SJSA1 (cell line): Measurements from ENCODE around the gene EFHD1. TPM values are rescaled to one million over a fixed set of nuclear protein-coding genes. Genes with fewer than 3 reads are reported as not detected.

Experiments used
- DNase-seq, 2 experiments: peaks; one replicate each; pipeline ENCODE4 v3.0.0-alpha.2; 2015 to 2020; ENCODE audit warnings: low spot score in 2 of 2, low read depth in 1 of 2
- H3K27ac ChIP-seq: fragments of 250-450 bp; sonication (Bioruptor Pico); 2 replicates; pipeline ENCODE4 v1.5.1; 2020; ENCODE audit warnings: mild to moderate bottlenecking, moderate library complexity
- H3K27me3 ChIP-seq: fragments of 250-450 bp; sonication (Bioruptor Pico); replicated peaks from 2 replicates; pipeline ENCODE4 v1.5.1; 2020; ENCODE audit warnings: mild to moderate bottlenecking, moderate library complexity
- H3K36me3 ChIP-seq: fragments of 250-450 bp; sonication (Bioruptor Pico); 2 replicates; pipeline ENCODE4 v1.5.1; 2020; ENCODE audit warnings: mild to moderate bottlenecking
- H3K4me1 ChIP-seq: fragments of 250-450 bp; sonication (Bioruptor Pico); replicated peaks from 2 replicates; pipeline ENCODE4 v1.6.1; 2021; ENCODE audit warnings: mild to moderate bottlenecking
- H3K4me3 ChIP-seq: fragments of 250-450 bp; sonication (Bioruptor Pico); 2 replicates; pipeline ENCODE4 v1.5.1; 2020; ENCODE audit warnings: mild to moderate bottlenecking
- H3K9me3 ChIP-seq: fragments of 250-450 bp; sonication (Bioruptor Pico); replicated peaks from 2 replicates; pipeline ENCODE4 v1.5.1; 2020; ENCODE audit warnings: mild to moderate bottlenecking
- total RNA-seq: library from RNA; depleted of rRNA; stranded (reverse); fragments of >200 nt; shearing (Covaris generic); gene quantifications from 2 replicates; pipeline ENCODE4 v1.2.3, GENCODE V29; 2014

The EFHD1 gene
- total RNA-seq, 1 experiment from 2014 or later = 0.66 TPM

- DNase-seq = no peak
- Histone ChIP-seq H3K36me3 (no peaks in the 10 kb centered on the region), H3K27ac (no peak overlapping the region)
Observed at GRCh38 chr2:232604535-232604934, 28.9 kb upstream of the EFHD1 start.

GRCh38 chr2:232607011-232607410 lies 26.4 kb upstream of the EFHD1 start:
- Histone ChIP-seq H3K36me3 (no peaks in the 10 kb centered on the region), H3K4me3 (no peak overlapping the region), H3K4me1 (peaks cover 14% of the 10 kb centered on the region), H3K27ac (no peak overlapping the region), H3K9me3 (no peaks in the 10 kb centered on the region), H3K27me3 (no peaks in the 10 kb centered on the region)
- no peak for DNase-seq

More at GRCh38 chr2:232604535-232604934, 28.9 kb upstream of the EFHD1 start:
- Histone ChIP-seq H3K9me3 (no peaks in the 10 kb centered on the region), H3K4me3 (no peak overlapping the region), H3K27me3 (no peaks in the 10 kb centered on the region), H3K4me1 (peaks cover 3% of the 10 kb centered on the region)

DNA sequence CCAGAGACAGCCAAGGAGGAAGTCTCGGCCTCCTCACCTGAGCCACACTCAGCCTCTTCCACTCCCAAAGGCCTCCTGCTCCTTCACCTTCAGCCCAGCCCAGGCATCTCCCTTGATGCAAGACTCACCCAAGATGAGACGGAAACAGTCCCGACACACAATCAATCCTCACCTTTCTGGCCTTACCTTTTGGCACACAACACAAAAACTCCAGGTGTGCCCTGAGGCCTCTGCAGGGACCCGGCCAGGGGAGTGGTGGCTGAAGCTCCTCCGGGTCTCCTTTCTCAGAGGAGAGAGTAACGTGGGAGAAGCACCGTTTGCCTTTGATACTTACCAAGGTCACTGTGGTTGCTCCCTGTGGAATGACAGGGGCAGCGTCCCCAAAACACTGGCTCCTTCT lies 23.8 kb upstream of the EFHD1 start:
- H3K4me3 ChIP-seq = no peak overlapping the region
- H3K27ac ChIP-seq = no peak overlapping the region
- no peaks in the 10 kb centered on the region for H3K36me3 ChIP-seq
- H3K9me3 ChIP-seq = no peaks in the 10 kb centered on the region
- peaks cover 17% of the 10 kb centered on the region for H3K4me1 ChIP-seq
- no peaks in the 10 kb centered on the region for H3K27me3 ChIP-seq
- no peak for DNase-seq

DNA sequence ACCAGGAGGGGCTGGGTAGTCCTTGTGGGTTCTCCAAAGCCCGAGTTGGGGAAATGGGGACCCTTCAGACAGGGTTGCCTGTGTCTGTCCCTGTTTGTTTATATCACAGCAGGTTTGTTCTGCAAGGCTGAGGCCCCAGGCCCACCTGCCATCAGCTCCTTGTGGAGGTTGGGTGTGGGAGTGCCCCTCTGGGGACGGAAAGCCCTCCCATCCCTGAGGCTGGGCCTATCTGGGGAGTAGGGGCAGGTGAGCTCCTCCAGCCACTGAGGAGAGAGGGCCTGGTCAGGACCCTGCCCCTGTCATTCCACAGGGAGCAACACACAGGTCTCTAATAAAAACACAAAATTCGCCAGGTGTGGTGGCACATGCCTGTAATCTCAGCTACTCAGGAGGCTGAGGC lies 23.3 kb upstream of the EFHD1 start:
- no peaks in the 10 kb centered on the region for H3K36me3 ChIP-seq
- no peaks in the 10 kb centered on the region for H3K9me3 ChIP-seq
- H3K4me3 ChIP-seq = no peak overlapping the region
- H3K27me3 ChIP-seq = no peaks in the 10 kb centered on the region
- H3K27ac ChIP-seq = no peak overlapping the region
- no peak for DNase-seq
- peaks cover 17% of the 10 kb centered on the region for H3K4me1 ChIP-seq

DNA sequence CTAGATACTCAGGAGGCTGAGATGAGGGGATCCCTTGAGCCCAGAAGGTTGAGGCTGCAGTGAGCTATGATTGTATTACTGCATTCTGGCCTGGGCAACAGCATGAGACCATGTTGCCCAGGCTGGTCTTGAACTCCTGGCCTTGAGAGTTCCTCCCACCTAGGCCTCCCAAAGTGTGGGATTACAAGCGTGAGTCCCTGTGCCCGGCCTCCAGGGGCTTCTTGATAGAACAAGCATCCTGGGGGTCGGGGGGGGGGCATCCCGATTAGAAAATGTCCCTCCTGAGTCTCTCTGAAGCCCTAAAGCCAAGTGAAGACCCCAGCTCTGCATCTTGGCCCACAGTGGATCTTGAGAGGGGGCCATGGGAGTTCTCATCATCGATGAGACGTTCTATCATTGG lies 22.3 kb upstream of the EFHD1 start:
- H3K4me1 ChIP-seq = peaks cover 15% of the 10 kb centered on the region
- DNase-seq = no peak
- no peaks in the 10 kb centered on the region for H3K27me3 ChIP-seq
- H3K27ac ChIP-seq = no peak overlapping the region
- no peaks in the 10 kb centered on the region for H3K36me3 ChIP-seq
- H3K4me3 ChIP-seq = no peak overlapping the region
- no peaks in the 10 kb centered on the region for H3K9me3 ChIP-seq

DNA sequence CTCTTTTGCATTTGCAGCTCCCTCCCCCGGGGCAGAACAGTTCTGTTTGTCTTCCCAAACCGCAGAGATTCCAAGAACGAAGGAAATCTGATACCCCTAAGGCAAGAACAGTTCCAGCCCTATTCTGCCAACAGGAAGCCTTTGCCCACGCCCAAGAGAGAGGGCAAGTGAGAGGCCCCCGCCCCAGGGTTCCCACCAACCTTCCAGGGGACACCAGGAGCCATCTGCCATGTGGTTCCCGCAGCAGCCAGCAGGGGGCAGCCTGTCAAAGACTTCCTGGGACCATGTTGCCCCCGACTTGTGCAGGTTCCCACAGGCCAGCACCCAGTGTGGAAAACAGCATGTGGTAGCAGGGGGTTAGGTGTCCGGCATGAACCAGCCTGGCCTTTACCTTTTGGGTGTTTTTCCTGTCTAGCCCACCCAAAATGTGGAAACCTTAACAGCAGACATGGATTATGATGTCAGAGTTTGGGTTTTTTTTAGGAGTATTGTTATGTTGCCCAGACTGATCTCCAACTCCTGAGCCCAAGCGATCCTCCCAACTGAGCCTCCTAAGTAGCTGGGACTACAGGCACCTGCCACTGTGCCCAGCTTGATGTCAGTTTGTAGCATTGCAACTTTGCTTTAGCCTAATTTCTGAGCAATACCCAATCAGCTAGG lies 21.7 kb upstream of the EFHD1 start:
- Histone ChIP-seq H3K27me3 (no peaks in the 10 kb centered on the region), H3K4me1 (peaks cover 15% of the 10 kb centered on the region), H3K9me3 (no peaks in the 10 kb centered on the region), H3K4me3 (no peak overlapping the region), H3K27ac (no peak overlapping the region), H3K36me3 (no peaks in the 10 kb centered on the region)
- peak; percentile 75 to 89 for DNase-seq

GRCh38 chr2:232613538-232614134 lies 19.8 kb upstream of the EFHD1 start:
- Histone ChIP-seq H3K27me3 (no peaks in the 10 kb centered on the region), H3K36me3 (no peaks in the 10 kb centered on the region)
- no peak for DNase-seq

GRCh38 chr2:232615339-232615738 lies 18.1 kb upstream of the EFHD1 start:
- Histone ChIP-seq H3K36me3 (no peaks in the 10 kb centered on the region), H3K27me3 (no peaks in the 10 kb centered on the region), H3K27ac (no peak overlapping the region), H3K4me3 (no peak overlapping the region), H3K4me1 (peaks cover 15% of the 10 kb centered on the region), H3K9me3 (no peaks in the 10 kb centered on the region)
- no peak for DNase-seq

More at GRCh38 chr2:232613538-232614134, 19.8 kb upstream of the EFHD1 start:
- Histone ChIP-seq H3K4me3 (no peak overlapping the region), H3K9me3 (no peaks in the 10 kb centered on the region), H3K27ac (no peak overlapping the region), H3K4me1 (peaks cover 15% of the 10 kb centered on the region)

DNA sequence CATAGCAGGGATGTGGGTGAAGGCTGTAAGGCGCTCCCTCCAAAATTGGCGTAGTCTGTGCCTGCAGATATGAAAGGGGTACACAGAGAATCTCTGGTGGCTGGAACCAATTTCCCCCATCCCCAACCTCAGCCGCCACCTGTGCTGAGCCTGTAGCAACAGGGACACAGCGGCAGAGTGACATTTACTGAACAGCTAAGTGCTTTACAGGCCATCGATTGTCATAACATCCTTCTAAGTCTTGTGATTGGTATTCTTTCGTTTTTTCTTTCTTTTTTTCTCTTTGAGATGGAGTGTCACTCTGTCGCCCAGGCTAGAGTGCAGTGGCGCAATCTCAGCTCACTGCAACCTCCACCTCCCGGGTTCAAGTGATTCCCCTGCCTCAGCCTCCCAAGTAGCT lies 12.2 kb upstream of the EFHD1 start:
- no peak overlapping the region for H3K27ac ChIP-seq
- no peaks in the 10 kb centered on the region for H3K36me3 ChIP-seq
- H3K4me1 ChIP-seq = peaks cover 10% of the 10 kb centered on the region
- H3K4me3 ChIP-seq = no peak overlapping the region
- no peak for DNase-seq
- H3K27me3 ChIP-seq = no peaks in the 10 kb centered on the region
- no peaks in the 10 kb centered on the region for H3K9me3 ChIP-seq

DNA sequence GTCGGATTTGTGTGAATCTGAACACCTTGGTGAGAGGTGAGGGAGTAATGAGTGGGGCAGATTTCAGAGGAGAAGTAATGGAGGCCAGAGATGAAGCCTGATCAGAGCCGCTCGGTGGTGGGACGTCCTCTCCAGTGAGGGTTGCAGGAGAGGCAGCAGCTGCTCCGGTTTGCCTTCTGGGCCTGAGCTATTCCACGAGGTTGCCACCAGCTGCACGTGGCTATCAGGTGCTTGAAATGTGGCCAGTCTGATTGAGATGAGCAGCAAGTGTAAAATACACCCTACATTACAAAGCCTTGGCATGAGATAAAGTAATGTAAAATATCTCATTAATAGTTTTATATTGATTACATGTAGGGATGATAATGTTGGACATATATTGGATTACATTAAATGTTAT lies 10.8 kb upstream of the EFHD1 start:
- no peak overlapping the region for H3K27ac ChIP-seq

DNA sequence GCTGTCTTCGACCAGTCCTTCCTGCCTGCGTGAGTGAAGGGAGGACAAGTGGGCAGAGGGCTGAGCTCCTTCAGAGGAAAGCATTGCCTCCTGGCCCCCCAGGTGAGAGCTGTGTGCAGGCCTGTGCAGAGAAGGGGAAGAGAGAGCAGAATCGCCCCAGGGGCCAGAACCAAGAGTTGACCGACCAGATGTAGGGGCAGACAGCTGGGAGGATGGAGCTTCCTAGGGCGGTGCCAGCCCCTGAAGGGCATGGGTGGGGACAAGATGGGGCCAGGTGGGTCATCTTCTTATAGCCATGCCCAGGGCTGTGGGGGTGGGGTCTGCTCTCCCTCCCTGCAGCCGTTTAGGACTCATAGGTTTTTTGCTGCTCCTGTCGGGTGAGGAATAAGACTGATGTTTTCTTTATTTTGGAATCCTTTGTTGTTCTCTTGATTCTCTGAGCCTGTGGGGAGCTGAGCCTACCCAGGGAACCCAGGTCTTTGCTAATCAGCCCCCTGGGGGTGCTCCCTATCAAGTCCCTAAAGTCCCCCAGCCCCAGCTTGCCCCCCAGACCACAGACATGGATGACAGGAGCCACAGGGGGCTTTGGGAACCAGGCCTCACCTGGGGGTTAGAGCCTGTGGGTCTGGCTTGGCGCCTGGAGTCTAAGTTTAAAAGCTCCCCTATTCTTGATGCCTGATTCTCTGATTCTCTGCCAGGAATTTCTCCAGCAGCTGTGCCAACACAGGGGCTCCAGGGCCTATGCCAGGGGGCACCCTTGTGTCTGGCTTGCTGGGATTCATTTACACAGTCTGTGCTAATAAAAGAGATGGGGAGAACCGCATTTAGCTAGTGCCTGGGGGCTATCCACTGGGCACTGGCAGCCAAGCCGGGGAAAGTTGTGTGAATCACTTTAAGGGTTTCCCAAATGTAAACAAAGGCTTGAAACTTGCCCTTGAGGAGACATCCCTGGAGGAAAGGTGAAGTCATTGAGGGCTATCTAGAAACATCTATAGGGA lies 9.3 kb upstream of the EFHD1 start:
- Histone ChIP-seq H3K27me3 (no peaks in the 10 kb centered on the region), H3K4me3 (no peak overlapping the region), H3K9me3 (no peaks in the 10 kb centered on the region), H3K27ac (no peak overlapping the region), H3K36me3 (no peaks in the 10 kb centered on the region), H3K4me1 (peaks cover 15% of the 10 kb centered on the region)
- DNase-seq = peak in 1 of 2 experiments; percentile 44

More for the DNA sequence above, 10.8 kb upstream of the EFHD1 start:
- Histone ChIP-seq H3K4me1 (peaks cover 10% of the 10 kb centered on the region), H3K4me3 (no peak overlapping the region), H3K36me3 (no peaks in the 10 kb centered on the region), H3K9me3 (no peaks in the 10 kb centered on the region), H3K27me3 (no peaks in the 10 kb centered on the region)
- DNase-seq = no peak

- H3K4me3 ChIP-seq = no peak overlapping the region
- peaks cover 15% of the 10 kb centered on the region for H3K4me1 ChIP-seq
- no peak for DNase-seq
- no peaks in the 10 kb centered on the region for H3K27me3 ChIP-seq
- H3K36me3 ChIP-seq = no peaks in the 10 kb centered on the region
- no peak overlapping the region for H3K27ac ChIP-seq
- H3K9me3 ChIP-seq = no peaks in the 10 kb centered on the region
Observed at GRCh38 chr2:232626584-232626983, 6.8 kb upstream of the EFHD1 start.

GRCh38 chr2:232628466-232629128 lies 4.8 kb upstream of the EFHD1 start:
- peaks cover 9% of the 10 kb centered on the region for H3K27me3 ChIP-seq
- no peak overlapping the region for H3K4me3 ChIP-seq
- H3K9me3 ChIP-seq = 0 out of 2 replicates have a peak, but pooled peaks cover 1% of the 10 kb centered on the region
- DNase-seq = no peak
- H3K27ac ChIP-seq = peak overlapping the region; percentile 34; the same call in 1 of the 2 replicates
- peaks cover 29% of the 10 kb centered on the region for H3K4me1 ChIP-seq
- no peaks in the 10 kb centered on the region for H3K36me3 ChIP-seq
